ENCODE results near the gene ASF1B.

DNA sequence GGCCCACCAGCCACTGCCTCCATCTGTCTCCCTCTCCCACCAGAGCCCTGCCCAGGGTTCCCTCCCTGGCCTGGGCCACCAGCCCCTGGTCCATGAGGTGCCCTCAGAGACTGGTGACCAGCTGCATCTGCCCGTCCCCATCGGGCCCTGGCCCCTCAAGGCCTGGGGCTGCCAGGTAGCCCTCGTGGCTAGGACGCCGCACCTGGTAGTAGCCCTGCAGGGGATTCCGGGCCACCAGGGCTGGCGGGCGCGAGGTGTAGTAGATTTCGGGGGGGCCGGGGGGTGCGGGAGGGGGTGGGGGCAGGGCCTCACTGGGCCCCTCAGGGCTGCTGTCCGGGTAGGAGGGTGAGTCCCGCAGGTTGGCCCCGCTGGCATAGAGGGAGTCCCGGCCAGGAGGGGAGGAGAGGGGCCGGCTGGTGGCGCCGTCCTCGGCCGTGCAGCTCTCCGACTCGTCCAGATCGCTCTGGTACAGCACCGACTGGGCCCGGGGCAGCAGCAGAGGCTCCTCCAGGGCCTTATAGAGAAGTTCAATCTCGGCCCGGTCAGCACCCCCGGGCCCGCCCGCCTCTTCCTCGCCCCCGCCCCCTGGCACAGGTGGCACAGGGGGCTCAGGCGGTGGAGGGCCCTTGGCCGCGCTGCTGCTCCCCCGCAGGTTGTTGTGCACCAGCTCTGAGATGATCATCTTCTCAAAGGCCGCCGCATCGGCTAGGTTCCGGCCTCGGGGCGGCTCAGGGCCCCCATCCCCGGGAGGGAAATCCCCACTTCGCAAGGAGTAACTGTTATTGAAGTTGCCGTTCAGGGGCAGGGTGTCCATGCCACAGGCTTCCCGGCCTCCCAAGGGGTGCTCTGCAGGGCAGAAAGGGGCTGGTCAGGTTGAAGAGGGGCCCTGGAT lies 14.6 kb upstream of the ASF1B start:
- TF ChIP-seq CTCF (conservative IDR thresholded peaks at IDR 0.05) (no peak), EZH2 (IDR thresholded peaks at IDR 0.05; ENCODE audit: low read depth) (no peak)
